GM12875 (cell line): ENCODE measurements around the gene TMEM164.

Source experiments
- H3K4me3 ChIP-seq: one replicate; pipeline ENCODE4 v1.5.1; 2011; ENCODE audit warnings: low read depth, low read length, control low read depth
- TF ChIP-seq, protein P1 (sequence below): IDR thresholded peaks from 2 replicates; pipeline ENCODE4 v1.5.1; 2011; ENCODE audit warnings: low read depth, mild to moderate bottlenecking, control low read depth, inconsistent platforms, low read length, moderate library complexity, borderline replicate concordance; ENCODE audit not compliant: insufficient read depth

The TMEM164 gene

DNA sequence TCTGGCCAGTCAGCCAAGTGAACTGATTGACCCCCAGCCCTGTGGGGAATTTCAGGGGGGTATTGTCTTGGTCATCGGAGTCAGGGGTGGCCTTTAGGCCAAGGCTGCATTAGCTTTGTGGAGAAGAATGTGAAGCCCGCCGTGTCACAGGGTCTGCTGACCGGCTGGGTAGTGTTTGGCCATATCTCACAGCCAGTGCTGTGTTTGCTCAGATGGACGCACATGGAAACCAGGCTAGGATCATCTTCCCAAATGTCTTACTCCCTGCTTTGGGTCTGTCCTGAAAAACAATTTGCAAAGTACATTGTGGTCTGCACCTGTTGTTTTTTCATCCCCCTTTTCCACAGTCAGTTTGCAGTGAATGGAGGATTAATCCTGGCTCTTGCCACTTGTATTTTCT lies 13.0 kb downstream of the TMEM164 start:
- H3K4me3 ChIP-seq, result no peak overlapping the region

DNA sequence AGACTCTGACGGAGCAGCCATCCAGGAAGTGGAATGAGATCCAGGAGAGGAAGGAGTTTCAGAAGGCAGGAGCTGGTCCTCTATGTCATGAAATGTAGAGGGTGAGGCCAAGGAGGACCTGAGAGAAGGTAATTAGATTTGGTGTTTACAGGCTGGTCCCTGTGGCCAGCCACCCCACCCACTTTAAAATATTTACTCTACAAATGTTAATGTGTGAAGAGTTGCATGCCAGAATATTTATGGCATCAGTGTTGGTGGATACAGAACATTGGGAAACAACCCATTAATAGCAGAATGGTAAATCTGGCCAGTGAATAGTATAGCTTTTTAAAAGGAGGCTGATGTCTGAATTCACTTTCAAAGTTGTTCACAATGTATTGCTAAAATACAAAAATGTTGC lies 17.6 kb downstream of the TMEM164 start:
- TF ChIP-seq, protein P1, sequence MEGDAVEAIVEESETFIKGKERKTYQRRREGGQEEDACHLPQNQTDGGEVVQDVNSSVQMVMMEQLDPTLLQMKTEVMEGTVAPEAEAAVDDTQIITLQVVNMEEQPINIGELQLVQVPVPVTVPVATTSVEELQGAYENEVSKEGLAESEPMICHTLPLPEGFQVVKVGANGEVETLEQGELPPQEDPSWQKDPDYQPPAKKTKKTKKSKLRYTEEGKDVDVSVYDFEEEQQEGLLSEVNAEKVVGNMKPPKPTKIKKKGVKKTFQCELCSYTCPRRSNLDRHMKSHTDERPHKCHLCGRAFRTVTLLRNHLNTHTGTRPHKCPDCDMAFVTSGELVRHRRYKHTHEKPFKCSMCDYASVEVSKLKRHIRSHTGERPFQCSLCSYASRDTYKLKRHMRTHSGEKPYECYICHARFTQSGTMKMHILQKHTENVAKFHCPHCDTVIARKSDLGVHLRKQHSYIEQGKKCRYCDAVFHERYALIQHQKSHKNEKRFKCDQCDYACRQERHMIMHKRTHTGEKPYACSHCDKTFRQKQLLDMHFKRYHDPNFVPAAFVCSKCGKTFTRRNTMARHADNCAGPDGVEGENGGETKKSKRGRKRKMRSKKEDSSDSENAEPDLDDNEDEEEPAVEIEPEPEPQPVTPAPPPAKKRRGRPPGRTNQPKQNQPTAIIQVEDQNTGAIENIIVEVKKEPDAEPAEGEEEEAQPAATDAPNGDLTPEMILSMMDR, result no peak

More for the DNA sequence above, 13.0 kb downstream of the TMEM164 start:
- TF ChIP-seq, protein P1, result no peak

DNA sequence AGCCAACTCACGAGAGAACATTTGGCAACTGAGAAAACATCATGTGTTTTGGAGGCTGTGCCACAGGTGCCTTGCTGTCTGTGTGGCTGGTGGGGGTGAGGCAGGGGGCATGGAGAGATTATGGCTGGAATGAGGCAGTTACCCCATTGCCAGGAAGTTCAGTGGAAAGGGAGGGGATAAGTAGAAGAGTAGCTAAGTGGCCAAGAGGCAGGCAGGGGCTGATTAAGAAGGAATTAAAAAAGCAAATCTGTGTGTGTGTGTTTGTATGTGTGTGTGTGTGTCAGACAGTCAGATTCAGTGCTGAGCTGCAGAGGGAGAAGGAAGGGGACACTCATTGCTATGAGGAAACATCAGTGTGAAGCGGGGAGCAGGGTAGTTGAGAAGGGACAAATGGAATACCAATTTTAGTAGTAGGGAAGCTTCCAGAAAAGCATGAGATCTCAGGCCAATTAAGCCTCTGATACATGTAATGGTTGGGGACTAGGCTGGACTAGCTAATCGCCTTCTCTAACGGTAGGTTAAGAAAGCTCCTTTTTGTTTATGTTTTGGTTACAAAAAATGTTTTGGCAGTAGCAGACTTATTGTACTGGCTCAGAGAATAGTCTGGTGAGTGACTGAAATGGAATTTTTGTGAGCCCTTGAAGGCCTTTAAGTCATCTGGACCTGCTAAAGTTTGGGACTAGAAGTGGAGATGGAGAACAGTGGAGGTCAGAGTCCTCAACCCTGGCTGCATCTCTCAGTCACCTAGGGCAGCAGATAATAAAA lies 18.5 kb downstream of the TMEM164 start:
- TF ChIP-seq, protein P1, result no peak
- H3K4me3 ChIP-seq, result no peak overlapping the region

More for the DNA sequence above, 17.6 kb downstream of the TMEM164 start:
- H3K4me3 ChIP-seq, result no peak overlapping the region

DNA sequence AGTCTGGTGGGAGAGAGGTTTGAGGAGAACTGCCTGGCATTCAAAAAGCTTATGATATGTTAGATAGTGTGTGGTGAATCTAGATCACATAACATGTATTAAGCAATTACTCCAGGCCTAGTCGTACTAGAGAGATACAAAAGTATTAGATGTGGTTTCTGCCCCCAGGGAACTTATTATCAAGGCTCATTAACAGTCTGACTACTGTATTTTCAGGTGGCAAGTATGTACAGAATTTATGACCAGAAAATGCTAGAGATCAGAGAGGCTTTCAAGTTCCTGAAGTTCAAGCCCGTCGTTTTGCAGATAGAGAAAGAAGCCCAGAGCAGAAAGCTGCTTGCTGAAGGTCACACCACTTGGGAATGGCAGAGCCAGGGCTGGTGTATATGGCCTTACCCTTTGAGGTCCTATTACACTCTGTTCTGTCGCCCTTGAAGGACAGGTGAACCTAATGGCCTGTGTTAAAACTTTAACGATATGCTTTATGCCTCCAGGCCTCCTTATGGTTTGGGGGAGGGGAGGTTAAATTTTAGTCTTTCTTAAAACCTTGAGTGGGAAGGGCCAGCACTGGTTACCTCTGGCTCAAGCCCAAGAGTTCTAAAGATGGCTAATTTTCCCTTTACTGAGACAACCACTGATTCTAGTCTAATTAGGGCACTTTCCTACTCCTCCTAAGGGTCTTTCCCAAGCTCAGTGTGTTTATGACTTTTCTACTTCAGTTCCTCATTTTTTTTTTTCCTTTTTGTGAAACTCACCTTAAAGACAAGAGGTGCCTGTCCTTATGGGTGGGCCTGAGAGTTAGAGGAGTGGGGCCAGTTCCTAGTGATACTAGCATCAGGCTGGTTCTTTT lies 19.9 kb downstream of the TMEM164 start:
- TF ChIP-seq, protein P1, result no peak
- no peak overlapping the region for H3K4me3 ChIP-seq

DNA sequence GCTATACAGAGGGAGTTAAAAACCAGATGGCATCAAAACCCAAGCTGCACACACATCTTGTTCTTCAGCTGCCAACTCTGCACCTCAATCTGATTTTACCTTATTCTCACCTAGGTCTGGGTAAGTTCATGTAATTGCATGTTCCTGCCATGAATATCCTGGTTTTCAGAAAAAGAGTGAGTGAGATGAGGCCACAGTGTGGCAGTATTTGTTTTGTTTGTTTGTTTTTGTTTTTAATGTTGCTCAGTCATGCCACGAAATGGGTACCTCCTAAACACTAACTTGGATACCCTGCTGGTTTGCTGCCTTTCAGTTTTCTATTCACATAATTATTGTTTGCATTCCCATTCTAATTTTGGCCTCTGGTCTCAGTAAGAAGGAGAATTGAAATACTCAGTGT lies 22.5 kb downstream of the TMEM164 start:
- no peak overlapping the region for H3K4me3 ChIP-seq
- TF ChIP-seq, protein P1, result no peak

DNA sequence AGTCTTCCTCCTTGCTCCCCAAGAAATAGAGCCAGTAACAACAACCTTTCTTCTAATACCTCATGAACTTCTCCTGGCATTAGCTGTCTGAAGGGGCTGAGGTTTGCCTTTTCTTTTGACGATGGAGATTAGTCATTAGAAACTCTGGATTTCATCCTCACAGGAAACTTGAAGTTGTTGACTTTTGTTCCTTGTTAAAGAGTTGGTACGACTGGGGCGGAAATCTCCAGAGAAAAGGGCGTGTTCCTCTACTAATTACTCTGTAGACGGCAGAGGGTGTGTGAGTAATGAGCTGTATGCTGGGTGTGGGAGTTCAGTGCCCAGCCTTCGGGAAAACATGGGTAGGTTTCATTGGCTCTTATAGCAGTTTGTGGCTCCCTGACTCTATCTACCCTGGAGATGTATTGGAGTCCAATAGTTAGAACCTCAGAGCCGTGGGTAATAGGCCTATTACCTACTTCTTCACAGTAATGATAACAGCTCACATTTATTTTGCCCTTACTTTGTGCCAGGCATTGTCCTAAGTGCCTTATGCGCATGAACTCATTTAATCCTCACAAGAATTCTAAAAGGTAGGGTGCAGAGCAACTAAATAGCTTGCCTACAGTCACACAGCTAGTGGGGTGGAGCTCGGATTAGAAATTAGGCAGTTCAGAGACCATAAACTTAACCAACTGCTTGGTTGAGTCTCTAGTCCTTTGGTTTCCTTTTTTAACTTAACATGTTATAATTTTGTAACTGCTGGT lies 23.4 kb downstream of the TMEM164 start:
- TF ChIP-seq, protein P1, result no peak
- H3K4me3 ChIP-seq, result no peak overlapping the region
